ENCODE data around the gene OPHN1.
"Not testable (repeated sequence)": the region's sequence is repeated elsewhere in the genome, so short reads cannot be mapped to it uniquely, and the experiment has no call there.

Gene OPHN1

DNA sequence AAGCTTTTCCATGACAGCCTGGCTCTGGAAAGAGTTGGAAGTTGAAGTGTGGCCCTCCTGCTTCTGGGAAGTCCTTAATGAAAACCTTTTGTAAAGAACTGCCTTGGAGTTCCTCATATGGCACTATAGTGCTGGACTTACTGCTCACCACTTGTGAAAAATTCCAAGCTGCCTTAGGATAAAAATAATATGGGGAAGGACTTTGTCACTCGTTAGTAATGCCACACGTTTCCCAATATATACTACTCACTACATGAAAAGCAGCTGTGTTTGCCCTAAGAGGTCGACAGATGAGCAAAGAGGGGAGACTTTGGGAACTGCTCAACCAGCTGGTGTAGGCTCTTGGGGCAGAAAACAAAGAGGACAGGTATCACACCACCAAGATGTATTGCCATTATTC is 11.7 kb downstream of the OPHN1 start:
- no peak for DNase-seq

GRCh38 chrX:68420559-68420958 is 12.7 kb downstream of the OPHN1 start:
- no peak for DNase-seq

DNA sequence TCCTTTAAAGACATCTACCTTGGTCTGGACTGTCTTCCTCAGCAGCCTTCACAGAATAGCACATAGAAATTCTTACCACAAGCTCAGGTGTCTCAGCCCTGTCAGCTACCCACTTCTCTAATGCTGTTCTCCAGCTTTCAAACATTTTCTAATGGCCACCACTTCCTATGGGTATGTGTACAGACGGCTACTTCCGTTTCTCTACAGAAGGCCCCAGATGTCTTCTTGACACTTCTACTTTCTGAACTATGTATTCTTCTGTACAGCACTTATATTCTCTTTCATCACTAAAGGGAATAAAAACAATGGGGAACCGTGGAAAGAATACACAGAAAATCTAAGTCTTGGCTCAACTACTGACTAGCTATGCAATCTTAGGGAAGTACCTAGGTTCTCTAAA is 13.3 kb downstream of the OPHN1 start:
- DNase-seq, result no peak

DNA sequence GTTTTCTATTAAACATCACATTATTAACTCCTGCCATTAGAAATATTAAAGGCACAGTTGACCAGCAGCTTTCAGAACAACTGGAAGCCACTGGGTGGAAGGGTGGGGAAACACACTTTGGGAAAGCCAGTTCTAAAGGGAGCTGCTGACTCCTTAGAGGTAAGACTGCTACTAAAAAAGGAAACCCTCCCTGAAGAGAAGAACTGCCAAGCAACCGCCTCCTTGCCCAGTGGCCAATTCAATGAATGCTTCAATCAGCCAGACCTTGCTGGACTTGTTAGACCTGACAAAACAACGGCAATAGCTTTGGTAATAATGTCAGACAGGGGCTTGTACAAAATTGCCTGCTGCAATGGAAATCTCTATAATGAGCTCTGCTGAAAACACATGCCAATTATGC is 15.6 kb downstream of the OPHN1 start:
- no peak for DNase-seq

GRCh38 chrX:68416592-68416991 is 16.7 kb downstream of the OPHN1 start:
- DNase-seq, result no peak

- DNase-seq, result no peak
Observed at GRCh38 chrX:68415316-68415715, 18.0 kb downstream of the OPHN1 start.

- DNase-seq, result no peak
Observed at GRCh38 chrX:68413254-68413653, 20.0 kb downstream of the OPHN1 start.

- DNase-seq, result no peak
Observed at GRCh38 chrX:68411729-68412128, 21.6 kb downstream of the OPHN1 start.

- DNase-seq, result no peak
Observed at GRCh38 chrX:68409194-68409593, 24.1 kb downstream of the OPHN1 start.

DNA sequence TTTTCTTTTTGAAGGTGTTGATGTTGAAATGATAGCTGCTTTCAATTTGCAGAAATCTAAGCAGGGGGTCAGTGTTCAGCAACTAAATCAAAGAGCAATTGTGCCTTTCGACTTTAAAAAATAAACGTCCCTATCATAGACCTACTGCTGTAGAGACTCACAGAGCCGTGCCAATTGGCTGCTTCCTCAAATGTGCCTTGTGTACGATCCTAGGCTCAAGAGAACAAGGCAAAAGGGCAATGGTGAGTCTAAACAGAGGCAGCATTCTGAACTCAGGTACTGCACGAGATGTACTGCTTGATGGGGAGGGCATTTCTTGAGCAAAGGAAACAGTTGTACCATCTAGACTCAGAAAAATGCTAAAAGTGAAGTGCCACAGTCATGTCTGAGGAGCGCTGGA is 29.8 kb downstream of the OPHN1 start:
- no peak for DNase-seq

DNA sequence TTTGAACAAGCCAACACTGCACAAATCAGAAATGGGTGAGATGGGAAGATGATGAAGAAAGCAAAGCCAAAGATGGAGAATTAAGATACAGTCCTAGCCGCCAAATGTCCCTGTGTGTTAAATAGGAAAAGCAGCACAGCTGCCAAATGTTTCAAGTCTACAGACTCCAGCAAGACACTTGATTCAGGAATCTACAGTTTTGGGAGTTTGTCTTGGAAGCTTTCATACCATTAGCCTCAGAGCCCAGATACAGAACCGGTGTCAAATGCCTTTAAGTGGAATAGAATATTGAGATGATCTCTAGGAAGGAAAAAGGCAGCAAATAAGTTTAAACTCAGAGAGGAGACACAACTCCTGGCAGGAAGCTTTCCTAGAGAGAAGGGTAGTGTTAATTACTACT is 30.3 kb downstream of the OPHN1 start:
- DNase-seq, result no peak

DNA sequence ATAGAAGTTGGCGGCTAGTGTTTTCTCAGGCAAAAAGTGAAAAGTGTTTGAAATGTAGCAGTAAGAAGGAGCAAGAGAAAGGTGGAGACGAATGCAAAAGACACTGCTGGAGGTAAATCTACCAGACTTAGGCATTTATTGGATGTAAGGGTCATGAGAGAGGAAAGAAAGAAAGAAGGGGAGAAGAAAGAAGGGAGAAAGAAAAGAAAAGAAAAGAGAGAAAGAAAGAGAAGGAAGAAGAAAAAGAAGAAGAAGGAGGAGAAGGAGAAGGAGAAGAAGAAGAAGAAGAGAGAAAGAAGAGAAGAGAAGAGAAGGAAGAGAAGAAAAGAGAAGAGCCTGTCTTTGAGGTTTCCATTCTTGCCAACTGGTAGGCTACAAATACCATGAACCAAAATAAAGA is 31.2 kb downstream of the OPHN1 start:
- DNase-seq, result no peak

GRCh38 chrX:68398291-68398690 is 35.0 kb downstream of the OPHN1 start:
- DNase-seq, result no peak

- no peak for DNase-seq
Observed at GRCh38 chrX:68396953-68397352, 36.3 kb downstream of the OPHN1 start.

GRCh38 chrX:68389419-68389960 is 43.8 kb downstream of the OPHN1 start:
- DNase-seq, result not testable (repeated sequence)

DNA sequence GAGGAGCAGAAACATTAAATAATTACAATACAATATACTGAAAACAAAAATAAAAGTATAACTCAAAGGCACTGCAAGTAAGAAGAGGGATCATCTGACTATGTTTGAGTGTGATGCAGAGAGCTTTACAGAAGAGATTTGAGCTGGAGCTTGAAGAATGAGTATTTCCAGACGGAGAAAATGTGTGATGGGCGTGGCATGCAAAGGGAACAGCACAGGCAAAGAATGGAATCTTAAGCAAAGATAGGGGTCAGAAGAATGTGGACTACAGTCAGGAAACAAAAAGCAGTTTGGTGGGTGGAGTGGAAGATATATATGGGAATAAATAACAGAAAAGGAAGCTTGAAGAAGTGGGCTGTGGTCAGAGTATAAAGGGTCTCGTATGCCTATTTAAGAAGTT is 45.5 kb downstream of the OPHN1 start:
- no peak for DNase-seq

GRCh38 chrX:68383540-68383939 is 49.8 kb downstream of the OPHN1 start:
- no peak for DNase-seq

DNA sequence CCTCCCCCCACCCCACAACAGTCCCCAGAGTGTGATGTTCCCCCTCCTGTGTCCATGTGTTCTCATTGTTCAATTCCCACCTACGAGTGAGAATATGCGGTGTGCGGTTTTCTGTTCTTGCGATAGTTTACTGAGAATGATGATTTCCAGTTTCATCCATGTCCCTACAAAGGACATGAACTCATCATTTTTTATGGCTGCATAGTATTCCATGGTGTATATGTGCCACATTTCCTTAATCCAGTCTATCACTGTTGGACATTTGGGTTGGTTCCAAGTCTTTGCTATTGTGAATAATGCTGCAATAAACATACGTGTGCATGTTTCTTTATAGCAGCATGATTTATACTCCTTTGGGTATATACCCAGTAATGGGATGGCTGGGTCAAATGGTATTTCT is 55.7 kb downstream of the OPHN1 start:
- not testable (repeated sequence) for DNase-seq

- no peak for DNase-seq
Observed at GRCh38 chrX:68376373-68376772, 56.9 kb downstream of the OPHN1 start.

- DNase-seq, result no peak
Observed at GRCh38 chrX:68375803-68376202, 57.5 kb downstream of the OPHN1 start.

GRCh38 chrX:68372665-68373064 is 60.6 kb downstream of the OPHN1 start:
- DNase-seq, result no peak

GRCh38 chrX:68369559-68369958 is 63.7 kb downstream of the OPHN1 start:
- no peak for DNase-seq

DNA sequence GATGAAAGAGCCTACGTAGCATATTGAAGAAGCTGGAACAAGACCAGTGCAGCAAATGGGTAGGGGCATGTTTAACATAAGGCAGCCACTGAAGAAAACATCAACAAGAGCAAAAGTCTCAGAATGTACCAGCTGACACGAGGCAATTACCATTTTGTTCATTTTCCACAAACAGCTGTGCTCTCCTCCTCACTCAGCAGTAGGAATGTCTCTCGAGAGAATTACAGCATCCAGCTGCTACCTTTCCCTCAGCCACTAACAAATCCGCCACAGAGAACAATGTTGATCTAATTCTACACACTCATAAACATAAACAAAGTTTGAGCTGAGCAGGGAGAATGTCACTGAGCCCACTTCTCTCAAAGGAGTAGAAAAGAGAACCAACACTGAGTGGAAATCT is 68.0 kb downstream of the OPHN1 start:
- no peak for DNase-seq

DNA sequence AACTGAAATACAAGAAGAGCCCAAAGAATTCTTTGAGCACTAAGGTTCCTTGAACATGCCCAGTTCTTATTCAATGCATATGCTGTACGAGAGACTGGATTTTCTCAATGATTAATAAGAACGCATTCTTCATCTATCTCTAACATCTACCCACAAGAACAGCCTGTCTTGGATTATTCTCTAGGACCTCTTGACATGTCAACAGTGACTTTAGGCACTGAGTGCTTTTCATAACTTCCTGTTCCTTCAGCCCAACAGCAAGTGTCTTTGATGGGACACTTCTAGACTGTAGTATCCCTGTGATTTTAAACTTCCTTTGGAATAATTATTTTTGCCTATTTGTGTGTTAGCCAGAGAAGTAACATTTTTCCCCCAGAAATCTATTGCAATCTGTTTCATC is 69.3 kb downstream of the OPHN1 start:
- no peak for DNase-seq

GRCh38 chrX:68358679-68359078 is 74.6 kb downstream of the OPHN1 start:
- DNase-seq, result no peak

GRCh38 chrX:68355629-68355920 is 77.7 kb downstream of the OPHN1 start:
- DNase-seq, result no peak
